Skeletal muscle tissue (tissue), 4 donors: ENCODE measurements around the gene HCFC1R1. TPM values are rescaled to one million over a fixed set of nuclear protein-coding genes. Genes with fewer than 3 reads are reported as not detected.
"Not testable (repeated sequence)": the region's sequence is repeated elsewhere in the genome, so short reads cannot be mapped to it uniquely, and the experiment has no call there.

Source experiments
- H3K27ac ChIP-seq: one replicate; pipeline ENCODE4 v1.7.0; 2013; ENCODE audit warnings: mild to moderate bottlenecking, low read depth, low read length, inconsistent platforms
- H3K27me3 ChIP-seq, 3 donors: one replicate each; pipeline ENCODE4 v1.7.0; 2013; ENCODE audit warnings: low read length in 3 of 3; ENCODE audit not compliant: control insufficient read depth in 3 of 3, insufficient read depth in 3 of 3
- H3K36me3 ChIP-seq, 3 donors: one replicate each; pipeline ENCODE4 v1.7.0; 2013; ENCODE audit warnings: low read length in 3 of 3; ENCODE audit not compliant: control insufficient read depth in 3 of 3, insufficient read depth in 3 of 3
- H3K4me1 ChIP-seq, 3 donors: one replicate each; pipeline ENCODE4 v1.7.0; 2013; ENCODE audit warnings: low read length in 3 of 3, mild to moderate bottlenecking in 3 of 3; ENCODE audit not compliant: control insufficient read depth in 3 of 3, insufficient read depth in 3 of 3
- H3K4me3 ChIP-seq, 3 donors: one replicate each; pipeline ENCODE4 v1.7.0; 2013; ENCODE audit warnings: low read length in 3 of 3
- H3K9ac ChIP-seq, 3 donors: one replicate each; pipeline ENCODE4 v1.7.0; 2013; ENCODE audit warnings: low read length in 3 of 3, mild to moderate bottlenecking in 3 of 3, moderate library complexity in 2 of 3, low read depth in 1 of 3
- H3K9me3 ChIP-seq, 3 donors: one replicate each; pipeline ENCODE4 v1.7.0; 2013; ENCODE audit warnings: low read length in 3 of 3; ENCODE audit not compliant: control insufficient read depth in 3 of 3
- total RNA-seq: library from RNA; depleted of rRNA; stranded (reverse); fragments of >200 nt; gene quantifications from one replicate; pipeline ENCODE4 v1.2.3, GENCODE V29; 2014
- donor health status: Osteomylitis.

Gene HCFC1R1
- total RNA-seq, 1 donor from 2014 or later: 14.1 TPM

GRCh38 chr16:3057181-3058138, 33.7 kb upstream of the HCFC1R1 start:
- H3K27ac ChIP-seq: no peak overlapping the region
- peak overlapping the region in 2 of 3 donors; percentile 8 to 90 for H3K9ac ChIP-seq
- peaks cover 23 to 35% (median 27%) of the 10 kb centered on the region in 3 donors for H3K4me1 ChIP-seq
- H3K27me3 ChIP-seq: no peaks in the 10 kb centered on the region
- H3K36me3 ChIP-seq: peaks cover 0 to 5% (median 4%) of the 10 kb centered on the region in 3 donors
- no peak overlapping the region for H3K4me3 ChIP-seq
- H3K9me3 ChIP-seq: no peaks in the 10 kb centered on the region

GRCh38 chr16:3056336-3057180, 32.8 kb upstream of the HCFC1R1 start:
- Histone ChIP-seq H3K9ac (no peak overlapping the region), H3K9me3 (no peaks in the 10 kb centered on the region), H3K27ac (no peak overlapping the region), H3K36me3 (peaks cover 0 to 5% (median 4%) of the 10 kb centered on the region in 3 donors), H3K4me1 (peaks cover 18 to 31% (median 25%) of the 10 kb centered on the region in 3 donors), H3K4me3 (no peak overlapping the region), H3K27me3 (peaks cover 0 to under 1% (median 0%) of the 10 kb centered on the region in 3 donors)

GRCh38 chr16:3055734-3056115, 32.0 kb upstream of the HCFC1R1 start:
- H3K4me3 ChIP-seq, H3K36me3 ChIP-seq, H3K27me3 ChIP-seq, H3K9me3 ChIP-seq, H3K9ac ChIP-seq, H3K27ac ChIP-seq: not testable (repeated sequence)
- peaks cover 14 to 24% (median 19%) of the 10 kb centered on the region in 3 donors for H3K4me1 ChIP-seq

GRCh38 chr16:3054965-3055733, 31.4 kb upstream of the HCFC1R1 start:
- no peak overlapping the region for H3K27ac ChIP-seq
- H3K27me3 ChIP-seq: peaks cover 2 to 7% (median 3%) of the 10 kb centered on the region in 3 donors
- no peaks in the 10 kb centered on the region for H3K9me3 ChIP-seq
- H3K4me1 ChIP-seq: peaks cover 8 to 19% (median 14%) of the 10 kb centered on the region in 3 donors
- no peak overlapping the region for H3K9ac ChIP-seq
- peaks cover 0 to 5% (median 4%) of the 10 kb centered on the region in 3 donors for H3K36me3 ChIP-seq
- no peak overlapping the region for H3K4me3 ChIP-seq

- not testable (repeated sequence) for H3K9ac ChIP-seq, H3K4me3 ChIP-seq, H3K36me3 ChIP-seq, H3K4me1 ChIP-seq, H3K9me3 ChIP-seq, H3K27ac ChIP-seq
- peaks cover 18 to 24% (median 19%) of the 10 kb centered on the region in 3 donors for H3K27me3 ChIP-seq
Measured at GRCh38 chr16:3053330-3053710, 29.6 kb upstream of the HCFC1R1 start.

GRCh38 chr16:3052571-3053329, 29.0 kb upstream of the HCFC1R1 start:
- not testable (repeated sequence) for H3K9ac ChIP-seq, H3K4me3 ChIP-seq, H3K9me3 ChIP-seq, H3K36me3 ChIP-seq, H3K27ac ChIP-seq, H3K4me1 ChIP-seq
- peaks cover 24 to 30% (median 24%) of the 10 kb centered on the region in 3 donors for H3K27me3 ChIP-seq

GRCh38 chr16:3051494-3051893, 27.8 kb upstream of the HCFC1R1 start:
- no peak overlapping the region for H3K4me3 ChIP-seq
- H3K9me3 ChIP-seq: no peaks in the 10 kb centered on the region
- peaks cover 34 to 43% (median 36%) of the 10 kb centered on the region in 3 donors for H3K27me3 ChIP-seq
- H3K9ac ChIP-seq: no peak overlapping the region
- H3K27ac ChIP-seq: no peak overlapping the region
- H3K4me1 ChIP-seq: peaks cover 0 to 4% (median 2%) of the 10 kb centered on the region in 3 donors
- peaks cover 0 to 5% (median 4%) of the 10 kb centered on the region in 3 donors for H3K36me3 ChIP-seq

GRCh38 chr16:3051009-3051408, 27.3 kb upstream of the HCFC1R1 start:
- no peak overlapping the region for H3K27ac ChIP-seq
- H3K27me3 ChIP-seq: peaks cover 34 to 48% (median 40%) of the 10 kb centered on the region in 3 donors
- no peak overlapping the region for H3K9ac ChIP-seq
- H3K4me1 ChIP-seq: peaks cover 2 to 4% (median 3%) of the 10 kb centered on the region in 3 donors
- H3K9me3 ChIP-seq: no peaks in the 10 kb centered on the region
- H3K36me3 ChIP-seq: peaks cover 0 to 5% (median 4%) of the 10 kb centered on the region in 3 donors
- no peak overlapping the region for H3K4me3 ChIP-seq

GRCh38 chr16:3050487-3050886, 26.7 kb upstream of the HCFC1R1 start:
- Histone ChIP-seq H3K27ac (no peak overlapping the region), H3K4me1 (peaks cover 5 to 7% (median 6%) of the 10 kb centered on the region in 3 donors), H3K9ac (no peak overlapping the region), H3K36me3 (peaks cover 0 to 5% (median 4%) of the 10 kb centered on the region in 3 donors), H3K4me3 (no peak overlapping the region), H3K27me3 (peaks cover 34 to 51% (median 44%) of the 10 kb centered on the region in 3 donors), H3K9me3 (no peaks in the 10 kb centered on the region)
